Hepatocyte (in vitro differentiated cells): ENCODE results near the gene TADA1. TPM values are rescaled to one million over a fixed set of nuclear protein-coding genes. Genes with fewer than 3 reads are reported as not detected.
A peak's percentile ranks its signal among the peaks of the same experiment; 100 is the strongest.

Source experiments
- DNase-seq: peaks from one replicate; pipeline ENCODE4 v3.0.0-alpha.2; 2016; ENCODE audit warnings: low spot score
- H2AFZ ChIP-seq: fragments of 200-600 bp; sonication (generic); 2 replicates; pipeline ENCODE4 v1.6.0; 2016; ENCODE audit warnings: antibody characterized with exemption, mild to moderate bottlenecking
- H3K27ac ChIP-seq: fragments of 200-600 bp; sonication (generic); 2 replicates; pipeline ENCODE4 v1.5.1; 2016; ENCODE audit warnings: mild to moderate bottlenecking
- H3K27me3 ChIP-seq: fragments of 200-600 bp; sonication (generic); 2 replicates; pipeline ENCODE4 v1.6.1; 2016
- H3K36me3 ChIP-seq: fragments of 200-600 bp; sonication (generic); replicated peaks from 2 replicates; pipeline ENCODE4 v1.5.1; 2016; ENCODE audit warnings: low read depth; ENCODE audit not compliant: insufficient read depth
- H3K4me1 ChIP-seq: fragments of 200-600 bp; sonication (generic); 2 replicates; pipeline ENCODE4 v1.5.1; 2016; ENCODE audit warnings: mild to moderate bottlenecking, moderate library complexity; ENCODE audit not compliant: insufficient read depth
- H3K4me2 ChIP-seq: fragments of 200-600 bp; sonication (generic); 2 replicates; pipeline ENCODE4 v1.6.0; 2016
- H3K4me3 ChIP-seq: fragments of 200-600 bp; sonication (generic); 2 replicates; pipeline ENCODE4 v1.5.1; 2016; ENCODE audit warnings: mild to moderate bottlenecking
- H3K79me2 ChIP-seq: fragments of 200-600 bp; sonication (generic); 2 replicates; pipeline ENCODE4 v1.6.0; 2017; ENCODE audit warnings: mild to moderate bottlenecking
- H3K9me2 ChIP-seq: fragments of 200-600 bp; sonication (generic); replicated peaks from 2 replicates; pipeline ENCODE4 v1.6.0; 2017; ENCODE audit warnings: mild to moderate bottlenecking; ENCODE audit not compliant: insufficient read depth
- H3K9me3 ChIP-seq: fragments of 200-600 bp; sonication (generic); 2 replicates; pipeline ENCODE4 v1.5.1; 2016; ENCODE audit warnings: low read depth, mild to moderate bottlenecking
- H4K20me1 ChIP-seq: fragments of 200-600 bp; sonication (generic); 2 replicates; pipeline ENCODE4 v1.6.0; 2016; ENCODE audit warnings: mild to moderate bottlenecking; ENCODE audit not compliant: insufficient read depth, poor library complexity, severe bottlenecking
- EZH2 ChIP-seq: fragments of 200-600 bp; sonication (generic); IDR thresholded peaks from 2 replicates; pipeline ENCODE4 v1.6.1; 2016; ENCODE audit warnings: antibody characterized with exemption, mild to moderate bottlenecking, borderline replicate concordance
- EZH2phosphoT487 ChIP-seq: fragments of 200-600 bp; sonication (generic); IDR thresholded peaks from one replicate; pipeline ENCODE4 v1.6.1; 2018; ENCODE audit warnings: antibody characterized with exemption, mild to moderate bottlenecking, low read depth, moderate library complexity; ENCODE audit not compliant: unreplicated experiment, severe bottlenecking
- WGBS: methylation state at CpG from one replicate; pipeline ENCODE4 v1.1.6; 2016; ENCODE audit warnings: low lambda C conversion rate; ENCODE audit errors: missing lambda C conversion rate; 5-methylcytosine and 5-hydroxymethylcytosine counted together
- polyA plus RNA-seq: library from polyadenylated mRNA; unstranded; fragments of >200 nt; fragmentation: Nextera tagmentation; extraction: Ambion mirVana; gene quantifications from 2 replicates; pipeline ENCODE4 v1.2.1, GENCODE V29; 2016
- total RNA-seq: library from RNA; depleted of rRNA; stranded (reverse); fragments of >200 nt; gene quantifications from 2 replicates; pipeline ENCODE4 v1.2.3, GENCODE V29; 2014
- TF ChIP-seq, protein P1 (sequence below): fragments of 200-600 bp; sonication (generic); IDR thresholded peaks from 2 replicates; pipeline ENCODE4 v1.5.1; 2016; ENCODE audit warnings: antibody characterized with exemption, mild to moderate bottlenecking; ENCODE audit not compliant: poor library complexity

Gene TADA1
- total and polyA plus RNA-seq, 2 experiments from 2014 or later, result 13.4 to 21.4 TPM

DNA sequence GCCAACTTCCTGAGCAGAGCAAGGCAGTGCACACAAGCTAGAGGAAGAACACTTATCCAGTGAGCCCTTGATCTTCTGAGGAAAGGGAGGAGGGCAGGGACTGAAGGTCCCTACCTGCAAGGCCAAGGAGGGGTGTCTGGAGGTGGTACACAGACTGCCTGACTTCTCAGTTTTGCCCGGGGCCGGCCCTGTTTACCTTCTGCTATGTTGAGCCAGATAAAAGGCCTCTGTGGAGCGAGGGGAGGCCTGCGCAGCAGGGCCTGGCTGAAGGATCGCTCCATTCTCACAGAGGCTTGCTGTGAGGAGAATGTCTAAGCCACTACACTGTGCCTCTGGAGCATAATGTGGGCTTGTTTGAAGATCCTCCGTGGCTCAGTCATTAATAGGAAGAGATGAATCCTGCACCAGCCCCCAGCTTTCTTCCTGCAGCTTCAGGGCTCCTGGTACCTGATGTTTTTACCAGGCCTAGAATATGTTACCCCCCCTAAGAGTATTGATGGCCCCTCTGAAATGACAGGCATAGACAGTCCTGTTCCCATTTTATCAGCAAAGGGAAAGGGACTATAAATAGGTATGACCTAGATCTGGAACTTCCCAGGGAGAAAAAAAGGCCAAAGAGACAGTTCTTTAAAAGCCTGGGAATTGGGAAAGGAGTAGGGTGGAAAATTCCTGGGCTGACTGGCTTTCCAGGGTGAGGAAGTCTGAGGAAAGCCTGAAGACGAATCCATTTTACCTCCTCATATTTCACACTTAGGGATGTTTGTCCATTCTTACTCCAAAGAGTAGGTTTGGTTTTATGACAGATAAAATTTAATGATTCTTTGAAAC is 32.1 kb downstream of the TADA1 start:
- Histone ChIP-seq H3K79me2 (peaks cover 48% of the 10 kb centered on the region), H3K27ac (peak overlapping the region; percentile 78), H4K20me1 (peaks cover 24% of the 10 kb centered on the region), H3K4me2 (peak overlapping the region; percentile 28), H3K4me3 (no peak overlapping the region), H3K27me3 (no peaks in the 10 kb centered on the region), H3K36me3 (no peaks in the 10 kb centered on the region), H2AFZ (no peak overlapping the region), H3K4me1 (peaks cover 32% of the 10 kb centered on the region), H3K9me2 (no peaks in the 10 kb centered on the region), H3K9me3 (no peaks in the 10 kb centered on the region)
- TF ChIP-seq, protein P1, sequence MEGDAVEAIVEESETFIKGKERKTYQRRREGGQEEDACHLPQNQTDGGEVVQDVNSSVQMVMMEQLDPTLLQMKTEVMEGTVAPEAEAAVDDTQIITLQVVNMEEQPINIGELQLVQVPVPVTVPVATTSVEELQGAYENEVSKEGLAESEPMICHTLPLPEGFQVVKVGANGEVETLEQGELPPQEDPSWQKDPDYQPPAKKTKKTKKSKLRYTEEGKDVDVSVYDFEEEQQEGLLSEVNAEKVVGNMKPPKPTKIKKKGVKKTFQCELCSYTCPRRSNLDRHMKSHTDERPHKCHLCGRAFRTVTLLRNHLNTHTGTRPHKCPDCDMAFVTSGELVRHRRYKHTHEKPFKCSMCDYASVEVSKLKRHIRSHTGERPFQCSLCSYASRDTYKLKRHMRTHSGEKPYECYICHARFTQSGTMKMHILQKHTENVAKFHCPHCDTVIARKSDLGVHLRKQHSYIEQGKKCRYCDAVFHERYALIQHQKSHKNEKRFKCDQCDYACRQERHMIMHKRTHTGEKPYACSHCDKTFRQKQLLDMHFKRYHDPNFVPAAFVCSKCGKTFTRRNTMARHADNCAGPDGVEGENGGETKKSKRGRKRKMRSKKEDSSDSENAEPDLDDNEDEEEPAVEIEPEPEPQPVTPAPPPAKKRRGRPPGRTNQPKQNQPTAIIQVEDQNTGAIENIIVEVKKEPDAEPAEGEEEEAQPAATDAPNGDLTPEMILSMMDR, result no peak
- TF ChIP-seq EZH2phosphoT487 (no peak), EZH2 (no peak)
- 43% methylated on average over 7 of the region's 7 CpGs for WGBS
- DNase-seq, result peak; percentile 60

DNA sequence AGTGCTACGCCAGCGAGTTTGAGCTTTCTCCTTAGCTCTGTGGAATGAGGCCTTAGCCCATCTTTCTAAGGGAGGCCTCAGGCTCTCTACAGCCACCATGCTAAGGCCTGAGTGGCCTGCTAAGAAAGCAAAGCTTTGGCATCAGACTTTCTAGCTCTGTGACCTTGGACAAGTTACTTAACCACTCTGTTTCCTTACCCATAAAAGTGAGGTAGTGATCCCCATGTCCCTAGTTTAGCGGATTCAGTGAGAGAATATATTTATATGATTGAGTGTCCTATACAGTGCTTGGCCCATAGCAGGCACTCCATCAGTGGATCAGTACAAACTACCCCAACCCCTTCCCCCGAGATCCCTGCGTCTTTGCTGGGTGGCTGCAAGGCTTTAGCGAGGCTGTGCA is 32.7 kb downstream of the TADA1 start:
- peaks cover 46% of the 10 kb centered on the region for H3K79me2 ChIP-seq
- H3K9me3 ChIP-seq, result no peaks in the 10 kb centered on the region
- 69% methylated on average over 6 of the region's 6 CpGs for WGBS
- no peak overlapping the region for H3K4me3 ChIP-seq
- H3K4me2 ChIP-seq, result peak overlapping the region; percentile 25
- no peaks in the 10 kb centered on the region for H3K36me3 ChIP-seq
- H3K9me2 ChIP-seq, result no peaks in the 10 kb centered on the region
- peaks cover 24% of the 10 kb centered on the region for H4K20me1 ChIP-seq
- TF ChIP-seq, protein P1, result no peak
- TF ChIP-seq EZH2phosphoT487, result no peak
- DNase-seq, result no peak
- H3K4me1 ChIP-seq, result peaks cover 39% of the 10 kb centered on the region
- H2AFZ ChIP-seq, result no peak overlapping the region
- peak overlapping the region; percentile 78 for H3K27ac ChIP-seq
- no peaks in the 10 kb centered on the region for H3K27me3 ChIP-seq

DNA sequence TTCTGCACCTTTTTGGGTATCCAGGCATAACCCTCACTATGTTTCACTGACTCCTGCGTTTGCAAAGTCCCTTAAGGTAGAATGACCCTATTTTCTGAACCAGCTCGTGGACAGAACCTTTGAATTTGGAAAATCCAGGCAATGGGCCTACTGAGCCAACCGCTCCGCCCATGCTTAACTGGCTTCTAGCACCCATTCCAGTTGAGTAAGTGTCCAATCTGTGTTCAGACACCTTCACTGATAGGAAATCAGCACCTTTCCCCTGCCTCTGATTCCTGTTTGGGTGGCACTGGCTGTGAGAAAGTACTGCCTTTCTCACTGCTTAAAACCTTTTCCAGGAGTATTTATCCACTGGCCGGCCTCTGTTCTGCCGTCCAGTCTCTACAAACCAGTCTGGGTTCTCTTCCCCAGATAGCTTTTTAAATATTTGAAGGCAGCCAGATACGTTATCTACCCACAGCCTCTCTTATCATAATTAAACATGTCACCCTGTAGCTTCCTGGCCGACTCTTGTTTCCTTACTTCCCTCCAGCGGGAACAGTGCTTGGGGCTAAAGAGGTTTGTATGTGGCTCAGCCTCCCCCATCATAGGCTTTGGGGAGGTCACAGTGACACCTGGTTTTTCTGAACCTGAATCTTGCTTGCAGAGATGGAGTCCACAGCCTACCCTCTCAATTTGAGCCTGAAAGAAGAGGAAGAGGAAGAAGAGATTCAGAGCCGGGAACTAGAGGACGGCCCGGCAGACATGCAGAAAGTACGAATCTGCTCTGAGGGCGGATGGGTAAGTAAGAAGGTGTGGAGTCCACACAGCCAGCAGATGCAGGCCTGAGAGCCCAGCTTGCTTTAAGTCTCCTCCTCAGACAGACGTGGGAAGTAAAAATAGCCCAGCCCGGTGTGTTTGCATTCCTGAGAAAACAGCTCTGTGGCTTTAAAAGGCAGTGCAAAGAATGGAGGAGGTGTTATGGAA is 35.5 kb downstream of the TADA1 start:
- peak overlapping the region; percentile 20 for H2AFZ ChIP-seq
- TF ChIP-seq, protein P1, result no peak
- no peak for TF ChIP-seq EZH2phosphoT487
- no peak for TF ChIP-seq EZH2

More for the DNA sequence above, 35.5 kb downstream of the TADA1 start:
- 25% methylated on average over 16 of the region's 16 CpGs for WGBS
- Histone ChIP-seq H3K4me3 (peak overlapping the region; percentile 12), H3K79me2 (peaks cover 33% of the 10 kb centered on the region), H3K27me3 (no peaks in the 10 kb centered on the region), H3K27ac (peak overlapping the region; percentile 79), H3K9me3 (no peaks in the 10 kb centered on the region), H3K9me2 (no peaks in the 10 kb centered on the region), H4K20me1 (peaks cover 20% of the 10 kb centered on the region), H3K4me1 (peaks cover 45% of the 10 kb centered on the region), H3K36me3 (no peaks in the 10 kb centered on the region), H3K4me2 (peak overlapping the region; percentile 87)
- DNase-seq, result peak; percentile 65
